ENCODE measurements around the gene DEFB132.
A peak's percentile ranks its signal among the peaks of the same experiment; 100 is the strongest.

DEFB132 gene

DNA sequence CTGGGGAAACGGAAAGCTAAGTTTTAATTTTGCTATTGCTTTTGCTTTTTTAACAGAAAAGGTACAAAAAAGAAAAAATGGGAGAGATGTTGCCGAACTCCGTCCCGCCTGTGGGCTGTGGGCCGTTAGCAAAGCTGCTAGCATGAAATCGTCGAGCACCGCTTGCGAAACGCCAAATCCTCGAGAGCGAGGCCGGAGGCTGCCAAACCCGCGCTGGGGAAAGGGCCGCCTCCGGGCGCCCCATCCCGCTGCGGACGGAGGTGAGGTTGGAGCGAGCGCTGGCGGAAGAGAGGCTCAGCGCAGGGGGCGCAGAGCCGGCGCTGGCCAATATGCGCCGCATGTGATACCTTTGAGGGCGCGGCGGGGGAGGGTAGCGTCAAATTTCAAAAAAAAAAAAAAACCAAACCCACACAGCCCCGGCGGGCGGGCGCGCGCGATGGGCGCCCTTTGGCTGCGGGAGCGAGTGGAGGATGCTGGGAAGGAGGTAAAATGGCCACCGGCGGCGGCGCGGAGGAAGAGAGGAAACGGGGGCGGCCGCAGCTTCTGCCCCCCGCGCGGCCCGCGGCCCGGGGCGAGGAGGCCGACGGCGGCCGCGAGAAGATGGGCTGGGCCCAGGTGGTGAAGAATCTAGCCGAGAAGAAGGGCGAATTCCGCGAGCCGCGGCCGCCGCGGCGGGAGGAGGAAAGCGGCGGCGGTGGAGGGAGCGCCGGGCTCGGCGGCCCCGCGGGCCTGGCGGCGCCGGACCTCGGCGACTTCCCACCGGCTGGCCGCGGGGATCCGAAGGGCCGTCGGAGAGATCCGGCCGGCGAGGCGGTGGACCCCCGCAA is 39.8 kb downstream of the DEFB132 start, which contains the start of gene ZCCHC3:
Gene ZCCHC3 (plus strand): TSS at position 473 of the 827 bp plus-strand sequence. CDS start 17 bp downstream, at position 490.
- DNase-seq (ENCODE audit: low read depth, low spot score): peak; percentile 80

DNA sequence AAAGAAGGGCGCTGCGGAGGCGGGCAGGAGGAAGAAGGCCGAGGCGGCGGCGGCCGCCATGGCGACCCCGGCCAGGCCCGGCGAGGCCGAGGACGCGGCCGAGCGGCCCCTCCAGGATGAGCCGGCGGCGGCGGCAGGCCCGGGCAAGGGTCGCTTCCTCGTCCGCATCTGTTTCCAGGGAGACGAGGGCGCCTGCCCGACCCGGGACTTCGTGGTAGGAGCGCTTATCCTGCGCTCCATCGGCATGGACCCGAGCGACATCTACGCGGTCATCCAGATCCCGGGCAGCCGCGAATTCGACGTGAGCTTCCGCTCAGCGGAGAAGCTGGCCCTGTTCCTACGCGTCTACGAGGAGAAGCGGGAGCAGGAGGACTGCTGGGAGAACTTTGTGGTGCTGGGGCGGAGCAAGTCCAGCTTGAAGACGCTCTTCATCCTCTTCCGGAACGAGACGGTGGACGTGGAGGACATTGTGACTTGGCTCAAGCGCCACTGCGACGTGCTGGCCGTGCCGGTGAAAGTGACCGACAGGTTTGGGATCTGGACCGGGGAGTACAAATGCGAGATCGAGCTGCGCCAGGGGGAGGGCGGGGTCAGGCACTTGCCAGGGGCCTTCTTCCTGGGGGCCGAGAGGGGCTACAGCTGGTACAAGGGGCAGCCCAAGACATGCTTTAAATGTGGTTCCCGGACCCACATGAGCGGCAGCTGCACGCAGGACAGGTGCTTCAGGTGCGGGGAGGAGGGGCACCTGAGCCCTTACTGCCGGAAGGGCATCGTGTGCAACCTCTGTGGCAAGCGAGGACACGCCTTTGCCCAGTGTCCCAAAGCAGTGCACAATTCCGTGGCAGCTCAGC is 40.6 kb downstream of the DEFB132 start:
- DNase-seq (ENCODE audit: low read depth, low spot score): peak; percentile 17

DNA sequence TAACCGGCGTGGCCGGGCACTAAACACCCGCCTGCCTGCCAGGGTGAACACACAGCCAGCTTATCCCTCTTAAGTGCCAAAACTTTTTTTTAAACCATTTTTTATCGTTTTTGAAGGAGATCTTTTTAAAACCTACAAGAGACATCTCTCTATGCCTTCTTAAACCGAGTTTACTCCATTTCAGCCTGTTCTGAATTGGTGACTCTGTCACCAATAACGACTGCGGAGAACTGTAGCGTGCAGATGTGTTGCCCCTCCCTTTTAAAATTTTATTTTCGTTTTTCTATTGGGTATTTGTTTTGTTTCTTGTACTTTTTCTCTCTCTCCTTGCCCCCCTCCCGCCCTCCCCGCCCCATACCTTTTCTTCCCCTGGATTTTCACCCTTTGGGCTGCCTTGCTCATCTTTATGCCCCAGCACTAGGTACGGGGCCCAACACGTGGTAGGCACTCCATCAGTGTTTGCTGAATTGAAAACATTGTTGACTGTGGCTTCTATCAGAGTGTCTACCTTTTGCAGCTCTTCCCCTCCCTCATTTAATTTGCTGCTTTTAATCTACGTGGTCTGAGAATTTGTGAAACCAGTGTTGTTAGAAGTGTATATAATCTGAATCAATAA is 41.4 kb downstream of the DEFB132 start:
- no peak for DNase-seq (ENCODE audit: low read depth, low spot score)

DNA sequence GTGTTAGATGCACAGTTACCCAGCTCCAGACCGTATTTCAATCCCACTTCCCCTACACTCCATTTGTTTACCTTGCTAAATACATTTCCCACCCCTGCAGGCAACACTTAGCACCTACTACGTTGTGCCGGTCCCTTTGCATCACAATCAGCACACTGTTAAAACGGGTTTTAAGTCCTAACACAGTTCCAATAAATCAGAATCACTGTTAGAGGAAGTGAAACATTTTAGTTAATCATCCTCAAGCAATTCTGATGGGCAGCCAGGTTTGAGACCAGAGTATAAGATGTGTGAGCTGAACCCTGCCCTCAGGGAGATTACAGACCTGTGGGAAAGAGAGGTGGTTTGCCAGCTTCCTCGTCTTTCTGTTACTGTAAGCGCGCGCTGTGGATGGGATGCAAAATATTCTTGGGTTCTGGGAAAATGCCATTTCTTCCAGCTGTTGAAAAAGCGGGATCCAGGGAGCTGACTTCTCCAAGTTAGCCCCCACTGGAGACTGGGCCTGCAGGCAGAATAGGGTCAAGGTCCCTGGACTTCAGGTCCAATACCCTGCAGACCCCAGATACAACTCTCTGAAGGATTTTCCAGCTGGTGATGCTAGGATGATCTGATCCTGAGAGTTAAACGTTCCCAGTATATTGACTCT is 42.9 kb downstream of the DEFB132 start:
- DNase-seq (ENCODE audit: low read depth, low spot score): no peak

DNA sequence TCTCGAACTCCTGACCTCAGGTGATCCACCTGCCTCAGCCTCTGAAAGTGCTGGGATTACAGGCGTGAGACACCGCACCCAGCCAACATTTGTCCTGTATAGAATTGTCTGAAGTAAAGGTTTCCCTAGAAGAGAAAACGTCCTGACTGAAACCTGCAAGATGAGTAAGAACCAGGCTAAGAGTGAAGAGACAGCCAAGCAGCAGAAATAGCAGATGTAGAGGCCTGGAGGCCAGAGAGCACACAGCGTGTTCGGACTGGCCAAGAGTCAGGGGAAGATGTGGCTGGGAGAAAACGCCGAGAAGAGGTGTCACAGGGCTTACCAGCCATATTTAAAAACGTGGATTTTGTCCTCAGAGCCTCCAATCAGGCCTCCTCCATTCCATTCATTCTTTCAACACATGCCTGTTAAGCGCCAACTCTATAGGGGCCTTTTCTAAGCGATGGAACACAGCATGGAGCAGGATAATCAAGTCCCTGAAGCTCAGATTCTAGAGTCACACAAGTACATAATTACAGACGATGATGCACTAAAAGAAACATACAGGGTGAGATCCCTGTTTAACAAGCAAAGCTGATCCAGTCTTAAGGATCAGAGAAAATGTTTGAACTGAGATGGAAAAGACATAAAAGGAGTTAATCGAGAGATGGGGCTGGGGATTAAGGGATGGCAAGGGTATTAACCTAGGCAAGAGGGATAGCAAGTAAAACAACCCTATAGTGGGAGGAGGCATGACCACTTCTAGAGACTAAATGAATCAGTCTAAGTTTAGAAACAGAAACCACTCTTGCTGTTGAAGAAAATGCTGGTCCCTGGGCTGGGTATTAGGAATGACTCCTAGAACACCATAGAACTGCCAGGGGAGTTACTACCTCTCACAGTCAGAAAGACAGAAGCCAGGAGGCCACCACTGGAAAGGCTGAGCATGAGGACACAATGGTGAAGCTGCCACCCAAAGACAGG is 44.6 kb downstream of the DEFB132 start:
- no peak for DNase-seq (ENCODE audit: low read depth, low spot score)

DNA sequence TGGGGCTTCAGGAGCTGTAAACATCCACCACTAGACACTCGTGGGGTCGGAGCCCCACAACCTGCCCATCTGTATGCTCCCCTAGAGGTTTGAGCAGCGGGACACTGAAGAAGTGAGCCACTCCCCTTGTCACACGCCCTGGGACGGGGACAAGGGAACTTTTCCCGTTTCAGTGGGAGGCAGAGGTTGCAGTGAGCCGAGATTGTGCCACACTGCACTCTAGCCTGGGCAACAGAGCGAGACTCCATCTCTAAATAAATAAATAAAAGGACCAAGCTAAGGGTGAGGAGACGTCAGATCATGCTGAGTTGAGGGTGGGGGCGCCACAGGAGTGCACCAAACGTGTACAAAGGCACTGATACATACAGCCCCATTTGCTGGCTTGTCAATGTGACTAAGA is 48.2 kb downstream of the DEFB132 start:
- no peak for DNase-seq (ENCODE audit: low read depth, low spot score)

DNA sequence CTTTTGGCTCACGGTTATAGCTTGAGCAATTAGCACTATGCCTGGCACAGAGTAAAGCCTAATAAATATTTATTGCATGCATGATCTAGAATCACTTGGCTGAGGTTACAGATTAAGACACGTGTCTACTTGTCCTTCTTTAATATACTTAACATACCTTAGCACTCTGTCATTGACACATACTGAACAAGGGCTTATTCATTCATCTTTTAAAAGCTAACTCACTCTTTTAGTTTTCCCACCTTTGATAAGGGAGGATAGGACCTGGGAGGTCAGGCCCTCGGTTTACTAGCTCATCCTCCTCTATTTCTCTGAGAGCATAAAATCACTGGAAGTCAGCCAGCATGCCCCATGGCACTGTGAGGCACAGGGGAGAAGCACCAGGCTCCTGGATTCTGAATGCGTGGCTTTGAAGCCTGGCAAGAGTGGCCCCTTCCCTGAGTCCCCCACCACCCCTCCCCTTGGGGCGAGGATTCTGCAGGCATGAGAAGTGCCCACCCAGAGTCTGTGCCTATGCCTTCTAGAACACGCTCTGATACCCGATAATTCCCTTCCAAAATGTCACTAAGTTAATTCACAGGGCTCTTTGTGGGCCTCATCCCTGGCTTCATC is 51.0 kb downstream of the DEFB132 start:
- no peak for DNase-seq (ENCODE audit: low read depth, low spot score)

DNA sequence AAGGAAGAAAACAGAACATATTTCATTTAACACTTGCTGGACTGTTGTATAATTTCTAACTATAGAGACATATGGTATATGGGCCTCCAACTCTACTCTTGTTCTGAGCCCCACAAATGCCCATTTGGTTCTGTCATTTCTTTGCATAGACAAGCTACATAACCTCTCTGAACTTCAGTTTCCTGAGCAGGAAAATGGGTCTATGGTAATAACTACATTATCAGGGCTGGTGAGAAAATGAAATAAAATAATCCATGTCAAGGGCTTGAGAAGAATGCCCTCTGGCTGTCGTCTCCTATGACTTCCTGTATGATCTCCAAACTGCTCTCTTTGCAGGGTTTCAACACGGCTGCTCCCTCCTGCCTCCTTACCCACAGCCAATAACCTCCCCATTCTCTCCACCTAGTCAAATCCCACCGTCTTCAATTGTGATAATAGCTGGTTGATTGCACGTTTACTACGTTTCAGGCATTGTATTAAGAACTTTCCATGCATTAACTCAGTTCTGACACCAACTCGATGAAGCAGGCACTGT is 51.8 kb downstream of the DEFB132 start:
- no peak for DNase-seq (ENCODE audit: low read depth, low spot score)

DNA sequence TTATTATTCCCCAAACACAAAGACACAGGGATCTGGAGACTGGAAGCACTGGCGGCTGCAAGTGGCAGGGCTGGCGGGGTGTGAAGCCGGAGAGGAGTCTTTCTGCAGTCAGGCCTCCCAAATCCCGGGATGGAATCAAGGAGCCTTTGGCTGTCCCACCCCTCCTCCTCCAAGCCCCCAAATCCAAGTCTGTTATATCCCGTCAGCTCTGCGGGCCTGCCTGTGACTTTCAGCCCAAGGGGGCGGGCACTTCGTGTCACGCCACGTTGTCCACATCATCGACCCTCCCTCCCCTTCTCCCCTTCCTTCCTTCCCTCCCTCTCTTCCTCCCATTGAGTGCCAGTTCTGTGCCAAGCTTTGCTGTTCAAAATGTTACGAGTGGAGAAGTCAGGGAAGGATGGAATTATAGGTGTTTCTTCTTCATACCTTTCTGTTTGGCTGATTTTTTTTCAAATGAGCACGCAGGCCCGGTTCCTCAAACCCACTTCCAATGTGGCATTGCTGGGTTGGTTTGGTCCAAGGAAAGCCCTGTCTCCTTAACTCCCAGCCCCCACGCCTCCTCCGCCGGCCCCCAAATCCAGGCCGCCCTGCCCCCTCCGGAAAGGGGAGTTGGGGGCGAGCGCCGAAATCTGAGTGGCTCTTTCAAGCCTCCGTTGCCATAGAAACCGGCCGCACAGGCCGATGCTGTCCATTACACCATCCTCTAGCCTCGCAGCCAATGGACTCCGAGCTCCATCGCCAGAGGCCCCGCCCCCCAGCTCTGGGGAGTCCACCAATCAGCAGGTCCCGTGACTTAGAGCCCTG is 52.5 kb downstream of the DEFB132 start:
- DNase-seq (ENCODE audit: low read depth, low spot score): peak; percentile 98

DNA sequence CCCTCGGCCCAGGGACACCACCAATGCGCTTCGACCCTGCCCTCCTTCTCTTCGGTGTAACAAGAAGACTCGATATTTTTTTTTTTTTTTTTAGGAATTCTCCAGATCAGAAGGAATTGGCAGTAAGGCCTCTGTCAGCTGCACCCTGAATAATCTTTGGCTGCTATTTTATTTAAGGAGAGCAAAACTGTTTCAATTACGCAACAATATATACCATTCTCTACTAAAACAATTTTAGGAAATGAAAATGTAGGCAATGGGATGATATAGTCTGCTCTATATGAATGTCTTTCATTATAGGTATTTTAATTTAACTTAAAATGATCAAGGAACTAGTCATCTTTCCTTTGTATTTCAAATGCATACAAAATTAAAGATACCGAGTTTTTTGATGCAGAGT is 53.1 kb downstream of the DEFB132 start:
- DNase-seq (ENCODE audit: low read depth, low spot score): no peak
